D341Med (cell line): ENCODE data around the gene ARID3B.

Source experiments
- DNase-seq: peaks from one replicate; pipeline ENCODE4 v3.0.0; 2012; ENCODE audit warnings: low spot score

Gene ARID3B

DNA sequence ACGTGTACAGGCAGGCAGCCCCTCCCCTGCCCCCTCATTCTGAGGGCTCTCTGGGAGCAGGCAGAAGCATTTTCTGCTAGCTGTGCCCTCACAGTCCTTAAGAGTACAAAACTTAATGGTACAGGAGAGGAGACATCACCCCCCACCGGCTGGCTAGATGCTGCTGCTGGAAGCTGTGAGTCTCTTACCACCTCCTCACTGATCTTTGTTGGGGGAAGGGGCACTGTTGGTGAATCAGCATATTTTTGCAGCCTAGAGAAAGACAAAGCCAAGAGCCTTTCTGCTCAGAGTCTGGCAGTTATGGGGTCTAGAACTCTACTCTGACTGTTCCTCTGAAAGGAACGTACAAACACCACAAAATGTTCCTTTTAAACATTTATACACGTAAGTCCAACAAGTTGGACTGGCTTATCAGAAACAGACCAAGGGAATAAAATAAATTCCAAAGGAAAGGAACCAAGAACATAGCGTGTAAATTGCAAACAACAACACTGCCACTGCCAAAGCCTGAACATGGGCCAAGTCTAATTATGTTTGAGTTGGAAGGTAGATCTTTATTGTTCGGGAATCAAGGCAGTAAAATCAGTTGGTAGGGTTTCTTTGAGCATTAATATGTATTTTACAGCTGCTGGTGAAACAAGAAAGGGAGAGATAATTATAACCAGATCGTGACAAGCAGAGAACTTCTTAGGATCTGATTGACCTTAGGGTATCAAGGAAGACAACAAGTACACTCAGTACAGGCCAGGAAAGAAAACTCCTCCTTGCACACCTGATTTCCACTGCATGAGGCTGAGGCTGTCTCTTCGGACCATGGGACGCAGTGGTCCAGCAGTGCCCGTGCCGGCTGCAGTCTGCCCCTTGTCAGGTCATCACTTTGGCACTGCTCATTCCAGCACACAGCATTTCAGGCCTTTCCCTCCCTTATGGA is 102.0 kb downstream of the ARID3B start:
- DNase-seq: peak; percentile 9

DNA sequence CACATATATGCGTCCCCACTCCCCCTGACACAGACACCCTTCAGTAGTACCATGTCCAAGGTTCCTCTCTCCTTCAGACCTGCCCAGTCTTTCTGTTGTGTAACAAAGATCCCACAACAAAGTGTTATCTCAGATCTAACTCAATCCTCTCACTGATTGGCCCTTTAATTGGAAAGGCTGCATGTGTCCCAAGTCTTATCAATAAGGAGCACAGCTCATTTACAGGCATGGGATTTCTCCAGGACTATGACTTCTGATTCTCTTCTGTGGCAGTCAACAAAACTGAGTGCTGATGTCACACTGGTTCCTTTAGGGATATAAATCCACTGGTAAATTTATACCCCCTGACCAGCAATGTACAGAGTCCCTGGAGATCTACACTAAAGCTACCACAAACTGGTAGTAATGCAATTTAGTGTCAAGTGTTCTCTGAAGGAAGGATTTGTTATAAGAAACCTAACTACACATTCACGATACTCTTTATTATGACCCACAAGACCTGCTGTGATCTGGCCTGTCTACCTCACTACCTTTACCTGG is 102.7 kb downstream of the ARID3B start:
- DNase-seq: no peak

DNA sequence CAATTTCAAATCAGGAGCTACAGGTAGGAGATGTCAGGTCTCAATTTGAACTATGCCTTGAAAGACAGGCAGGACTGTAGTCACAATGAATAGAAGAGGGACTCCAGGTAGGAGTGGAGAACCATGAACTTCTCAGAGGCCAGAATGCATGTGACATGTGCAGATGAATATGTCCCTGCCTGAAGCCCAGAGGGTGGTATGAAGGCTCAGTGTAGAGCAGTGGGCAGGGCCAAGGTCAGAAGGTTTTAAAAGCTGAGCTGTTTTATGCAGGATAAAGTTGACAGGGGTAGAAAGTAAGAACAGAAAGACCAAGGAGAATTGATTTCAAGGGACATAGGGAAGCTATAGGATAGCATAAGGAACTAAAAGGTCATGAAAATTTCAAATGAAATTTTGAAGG is 105.5 kb downstream of the ARID3B start:
- no peak for DNase-seq
